Omental fat pad (tissue), 4 donors: Measurements from ENCODE around the gene ARID3B. TPM values are rescaled to one million over a fixed set of nuclear protein-coding genes. Genes with fewer than 3 reads are reported as not detected.

Source experiments
- ATAC-seq: fragments of 150-250 bp; one replicate; pipeline ENCODE4 v1.9.1; 2016; ENCODE audit warnings: mild to moderate bottlenecking, moderate library complexity; ENCODE audit not compliant: low FRiP score
- DNase-seq: peaks from one replicate; pipeline ENCODE4 v3.0.0-alpha.2; 2019; ENCODE audit warnings: low spot score
- total RNA-seq, 4 donors: library from RNA; depleted of rRNA; stranded (reverse); fragments of >200 nt; gene quantifications; one replicate each; pipeline ENCODE4 v1.1.0, GENCODE V29; 2016
- TF ChIP-seq, protein P1 (sequence below), 3 donors: fragments of 450-650 bp; IDR thresholded peaks; one replicate each; pipeline ENCODE4 v1.5.1; 2016 to 2017; ENCODE audit warnings: antibody characterized with exemption in 3 of 3, mild to moderate bottlenecking in 3 of 3, moderate library complexity in 2 of 3

The ARID3B gene
- total RNA-seq, 4 donors from 2014 or later = 2.2 to 16.9 (median 4.3) TPM

DNA sequence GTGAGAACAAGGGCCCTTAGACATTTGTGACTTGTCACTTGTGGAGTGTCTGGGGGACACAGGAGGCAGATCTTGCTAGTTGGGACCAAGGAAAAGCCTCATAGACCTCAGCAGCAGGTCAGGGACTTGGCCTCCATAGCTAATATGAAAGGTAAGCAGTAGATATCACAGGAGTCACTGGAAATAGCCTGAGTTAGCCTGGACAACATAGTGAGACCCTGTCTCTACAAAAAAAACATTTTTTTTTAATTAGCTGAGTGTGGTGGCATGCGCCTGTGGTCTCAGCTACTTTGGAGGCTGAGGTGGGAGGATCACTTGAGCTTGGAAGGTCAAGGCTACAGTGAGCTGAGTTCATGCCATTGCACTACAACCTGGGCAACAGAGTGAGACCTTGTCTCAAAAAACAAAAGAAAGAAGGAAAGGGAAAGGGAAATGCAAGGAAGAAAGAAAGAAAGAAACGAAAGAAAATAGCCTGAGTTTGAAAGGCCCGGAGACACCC, 37.5 kb downstream of the ARID3B start:
- TF ChIP-seq, protein P1, sequence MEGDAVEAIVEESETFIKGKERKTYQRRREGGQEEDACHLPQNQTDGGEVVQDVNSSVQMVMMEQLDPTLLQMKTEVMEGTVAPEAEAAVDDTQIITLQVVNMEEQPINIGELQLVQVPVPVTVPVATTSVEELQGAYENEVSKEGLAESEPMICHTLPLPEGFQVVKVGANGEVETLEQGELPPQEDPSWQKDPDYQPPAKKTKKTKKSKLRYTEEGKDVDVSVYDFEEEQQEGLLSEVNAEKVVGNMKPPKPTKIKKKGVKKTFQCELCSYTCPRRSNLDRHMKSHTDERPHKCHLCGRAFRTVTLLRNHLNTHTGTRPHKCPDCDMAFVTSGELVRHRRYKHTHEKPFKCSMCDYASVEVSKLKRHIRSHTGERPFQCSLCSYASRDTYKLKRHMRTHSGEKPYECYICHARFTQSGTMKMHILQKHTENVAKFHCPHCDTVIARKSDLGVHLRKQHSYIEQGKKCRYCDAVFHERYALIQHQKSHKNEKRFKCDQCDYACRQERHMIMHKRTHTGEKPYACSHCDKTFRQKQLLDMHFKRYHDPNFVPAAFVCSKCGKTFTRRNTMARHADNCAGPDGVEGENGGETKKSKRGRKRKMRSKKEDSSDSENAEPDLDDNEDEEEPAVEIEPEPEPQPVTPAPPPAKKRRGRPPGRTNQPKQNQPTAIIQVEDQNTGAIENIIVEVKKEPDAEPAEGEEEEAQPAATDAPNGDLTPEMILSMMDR (IDR thresholded peaks at IDR 0.05) = no peak
- DNase-seq (no peak), ATAC-seq (no peak)

DNA sequence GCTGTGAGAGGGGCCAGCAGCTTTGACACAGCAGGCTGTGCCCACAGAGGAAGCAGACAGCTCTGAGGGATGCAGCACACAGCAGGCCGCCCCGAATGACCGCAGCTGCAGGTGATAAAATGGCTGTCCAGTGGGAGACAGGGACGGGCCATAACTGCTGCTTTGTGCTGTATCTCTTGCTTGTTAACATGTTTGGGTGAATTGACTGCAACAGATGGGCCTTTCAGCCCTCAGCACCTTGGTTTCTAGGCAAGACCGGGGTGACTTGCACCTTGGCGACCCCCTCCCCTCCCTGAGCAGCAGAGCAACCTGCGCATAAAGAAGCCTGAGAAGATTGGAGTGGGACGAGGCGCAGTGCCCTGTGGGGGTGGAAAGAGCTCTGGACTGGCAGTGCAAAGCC, 38.0 kb downstream of the ARID3B start:
- ATAC-seq = no peak
- no peak for DNase-seq
- TF ChIP-seq, protein P1 (IDR thresholded peaks at IDR 0.05) = no peak

DNA sequence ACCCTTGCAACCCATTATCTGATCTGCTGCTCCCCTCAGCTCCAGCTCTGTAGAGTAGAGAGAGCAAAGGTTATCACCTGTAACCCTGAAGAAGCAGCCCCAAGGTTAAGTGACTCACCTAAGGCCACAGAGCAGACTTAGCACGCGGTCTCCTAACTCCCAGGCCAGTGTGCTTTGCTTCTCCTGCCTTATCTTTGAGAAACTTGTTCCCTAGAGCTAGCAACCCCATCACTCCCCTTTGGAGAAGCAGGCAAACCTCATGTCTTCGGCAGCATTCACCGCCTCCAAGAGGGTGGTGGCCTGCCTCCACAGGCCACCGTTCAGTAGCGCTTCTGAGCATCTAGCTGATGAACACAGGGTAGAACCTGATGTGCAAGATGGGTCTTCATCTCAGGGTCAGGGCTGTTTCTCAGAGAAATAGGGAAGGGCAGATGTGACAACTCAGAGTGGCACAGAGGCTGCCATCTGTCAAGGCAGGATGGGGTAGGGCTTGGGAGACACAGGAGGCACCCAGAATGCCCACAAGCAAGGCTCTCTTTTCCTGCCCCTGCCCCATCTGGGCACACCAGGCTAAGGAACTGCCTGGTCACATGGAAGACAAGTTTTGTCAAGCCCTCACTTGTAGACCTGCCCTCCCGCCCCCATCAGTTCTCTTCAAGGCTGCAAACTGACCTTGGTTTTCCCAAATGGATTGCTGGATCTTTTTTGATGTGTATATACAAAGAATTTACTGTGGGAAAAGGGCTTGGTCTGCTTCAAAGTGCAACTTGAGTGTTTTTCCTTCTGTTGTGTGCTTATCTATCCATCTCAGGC, 39.7 kb downstream of the ARID3B start:
- no peak for DNase-seq
- ATAC-seq = no peak
- TF ChIP-seq, protein P1 (IDR thresholded peaks at IDR 0.05) = no peak

DNA sequence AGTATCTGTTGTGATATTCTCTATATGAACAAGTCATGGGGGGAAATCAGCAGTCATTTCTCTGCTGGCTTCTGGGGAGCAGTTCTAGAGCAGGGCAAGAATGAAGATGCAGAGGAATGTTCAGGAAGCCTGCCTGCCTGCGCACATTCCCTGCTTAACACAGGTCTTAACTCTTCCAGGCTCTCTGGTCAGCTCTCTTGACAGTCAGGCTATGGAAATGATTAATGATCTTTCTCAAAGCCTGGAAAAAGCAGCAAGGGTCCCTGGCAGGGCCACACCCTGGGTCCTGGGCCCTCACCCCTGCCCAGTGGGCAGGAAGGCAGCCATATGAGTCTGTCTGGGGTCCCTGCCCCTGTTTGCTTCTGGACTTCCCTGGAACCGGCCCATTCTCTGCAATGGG, 43.2 kb downstream of the ARID3B start:
- no peak for DNase-seq
- no peak for ATAC-seq
- TF ChIP-seq, protein P1 (IDR thresholded peaks at IDR 0.05) = no peak

DNA sequence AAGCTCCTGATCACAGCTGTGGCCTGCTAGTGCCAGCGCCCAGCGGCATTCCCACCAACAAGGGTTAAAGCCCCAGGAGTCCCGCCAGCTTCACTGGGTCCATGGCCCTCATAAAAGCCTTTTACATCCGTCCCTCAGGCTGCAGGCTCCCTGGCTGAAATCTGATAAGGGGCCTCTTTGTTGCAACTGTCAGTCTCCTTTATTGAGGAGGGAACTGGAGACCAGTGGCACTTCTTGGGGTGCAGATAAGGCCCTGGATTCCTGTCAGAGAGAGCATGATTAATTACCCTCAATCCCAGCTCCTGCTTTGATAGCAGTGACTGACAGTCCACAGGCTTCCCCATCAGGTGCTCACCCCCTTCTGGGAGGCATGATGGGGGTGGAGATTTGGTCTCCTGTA, 43.8 kb downstream of the ARID3B start:
- ATAC-seq = no peak
- TF ChIP-seq, protein P1 (IDR thresholded peaks at IDR 0.05) = no peak
- DNase-seq = no peak

DNA sequence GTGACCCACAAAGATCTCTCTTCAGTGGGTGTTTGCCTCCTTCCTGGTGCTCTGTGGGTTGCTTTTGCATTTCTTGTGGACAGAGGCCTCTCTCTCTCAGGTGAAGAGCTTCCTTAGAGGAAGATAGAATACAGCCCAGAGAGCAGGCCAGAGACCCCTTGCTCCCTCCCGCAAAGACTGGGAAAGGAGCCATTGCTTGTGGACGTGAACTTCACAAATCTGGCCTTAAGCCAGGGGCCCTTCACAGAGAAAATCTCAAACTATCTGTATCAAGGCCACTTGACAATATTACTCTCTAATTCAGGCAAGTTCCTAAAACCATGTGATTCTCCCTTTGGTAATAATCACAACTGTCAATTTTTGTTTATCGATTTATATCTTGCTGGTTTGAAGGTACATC, 44.2 kb downstream of the ARID3B start:
- no peak for DNase-seq
- no peak for ATAC-seq
- TF ChIP-seq, protein P1 (IDR thresholded peaks at IDR 0.05) = no peak

DNA sequence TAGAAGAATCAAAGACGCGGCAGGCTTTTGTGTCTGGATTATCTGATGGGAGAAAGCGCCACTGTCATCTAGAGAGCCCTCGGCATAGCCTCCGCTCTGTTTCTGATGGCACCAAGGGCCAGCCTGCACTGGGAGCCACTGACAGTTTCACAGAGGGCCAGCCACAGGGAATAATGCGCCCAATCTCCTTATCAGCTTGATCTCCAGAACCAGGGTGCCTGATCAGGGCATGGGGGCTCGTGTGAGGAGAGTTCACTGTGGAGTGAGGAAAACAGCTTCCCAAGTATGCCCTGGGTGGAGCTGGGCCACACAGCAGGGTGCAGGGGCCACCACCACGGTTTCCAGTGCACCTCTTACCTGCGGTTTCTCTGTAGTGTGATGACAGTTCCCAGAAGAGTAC, 44.8 kb downstream of the ARID3B start:
- TF ChIP-seq, protein P1 (IDR thresholded peaks at IDR 0.05) = no peak
- DNase-seq (no peak), ATAC-seq (no peak)
